Left ventricle myocardium inferior (tissue), 1 donor: ENCODE measurements around the gene KIRREL1. TPM values are rescaled to one million over a fixed set of nuclear protein-coding genes. Genes with fewer than 3 reads are reported as not detected.
A peak's percentile ranks its signal among the peaks of the same experiment; 100 is the strongest.

Experiments
- DNase-seq: peaks from one replicate; pipeline ENCODE4 v3.0.0-alpha.2; 2020
- H3K27ac ChIP-seq: fragments of 200-600 bp; replicated peaks from 2 replicates; pipeline ENCODE4 v1.8.0; 2021
- H3K27me3 ChIP-seq: fragments of 200-600 bp; 2 replicates; pipeline ENCODE4 v1.8.0; 2021; ENCODE audit warnings: low read depth
- H3K36me3 ChIP-seq: fragments of 200-600 bp; 2 replicates; pipeline ENCODE4 v1.8.0; 2021
- H3K4me1 ChIP-seq: fragments of 200-600 bp; 2 replicates; pipeline ENCODE4 v1.8.0; 2021
- H3K4me3 ChIP-seq: fragments of 200-600 bp; 2 replicates; pipeline ENCODE4 v1.8.0; 2021; ENCODE audit warnings: mild to moderate bottlenecking, moderate library complexity
- H3K9me3 ChIP-seq: fragments of 200-600 bp; replicated peaks from 2 replicates; pipeline ENCODE4 v1.8.0; 2021
- intact Hi-C: fragments of 100-400 bp; cut with micrococcal nuclease; formaldehyde crosslinking; loops from one replicate; pipeline ENCODE4 v1.11.0; 2022
- total RNA-seq: library from RNA; stranded (reverse); fragmentation: NEBNext Ultra II Directional; extraction: Animal tissue kit (Norgen Biotek cat#: 25700); gene quantifications from one replicate; pipeline ENCODE4 v1.2.1, GENCODE V29; 2021
- TF ChIP-seq, protein P1 (sequence below): fragments of 200-600 bp; IDR thresholded peaks from 2 replicates; pipeline ENCODE4 v1.8.0; 2021; ENCODE audit warnings: antibody characterized with exemption, mild to moderate bottlenecking, borderline replicate concordance
- donor health status: DM: no; HTN: yes; CAD: no; lungs with severe emphysema.

KIRREL1 gene
- total RNA-seq, 1 donor from 2014 or later = 7.3 TPM

DNA sequence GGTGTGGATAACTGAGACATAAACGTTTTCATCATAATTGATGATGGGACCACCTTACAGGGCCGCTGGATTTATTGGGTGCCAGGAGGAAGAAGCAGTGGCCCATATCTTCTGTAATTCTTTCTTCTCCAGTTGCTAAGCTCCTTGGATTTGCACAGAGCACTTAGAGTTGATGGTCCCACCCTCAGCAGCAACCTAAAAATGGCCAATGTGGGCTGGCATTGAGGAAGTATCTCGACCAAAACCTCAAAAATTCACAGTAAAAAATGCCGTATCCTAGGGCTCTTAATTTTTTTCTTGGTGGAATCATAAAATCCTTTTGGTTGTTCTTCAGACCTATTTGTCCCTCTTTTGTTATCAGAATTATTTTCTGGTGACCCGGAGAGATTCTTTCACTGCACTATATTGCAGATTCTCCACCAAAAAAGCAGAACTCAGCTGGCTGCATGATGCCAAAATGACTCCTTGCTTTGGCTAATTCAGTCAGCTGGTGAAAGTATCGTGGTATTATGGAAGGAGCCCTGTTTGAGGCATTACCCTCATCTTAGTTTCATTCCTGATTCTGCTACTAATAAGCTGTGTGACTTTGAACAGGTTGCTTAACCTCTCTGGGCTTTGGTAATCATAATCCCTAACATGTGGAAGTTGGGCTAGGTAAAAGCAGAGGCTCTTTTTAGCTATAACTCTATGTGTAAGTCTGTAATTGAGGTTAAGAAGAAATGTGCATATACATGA, 27.6 kb downstream of the KIRREL1 start:
- Histone ChIP-seq H3K4me3 (no peak overlapping the region), H3K27me3 (no peaks in the 10 kb centered on the region), H3K4me1 (peaks cover 99% of the 10 kb centered on the region), H3K27ac (peak overlapping the region; percentile 89), H3K9me3 (no peaks in the 10 kb centered on the region), H3K36me3 (no peaks in the 10 kb centered on the region)
- intact Hi-C loops = no loop called here
- no peak for DNase-seq
- TF ChIP-seq, protein P1, sequence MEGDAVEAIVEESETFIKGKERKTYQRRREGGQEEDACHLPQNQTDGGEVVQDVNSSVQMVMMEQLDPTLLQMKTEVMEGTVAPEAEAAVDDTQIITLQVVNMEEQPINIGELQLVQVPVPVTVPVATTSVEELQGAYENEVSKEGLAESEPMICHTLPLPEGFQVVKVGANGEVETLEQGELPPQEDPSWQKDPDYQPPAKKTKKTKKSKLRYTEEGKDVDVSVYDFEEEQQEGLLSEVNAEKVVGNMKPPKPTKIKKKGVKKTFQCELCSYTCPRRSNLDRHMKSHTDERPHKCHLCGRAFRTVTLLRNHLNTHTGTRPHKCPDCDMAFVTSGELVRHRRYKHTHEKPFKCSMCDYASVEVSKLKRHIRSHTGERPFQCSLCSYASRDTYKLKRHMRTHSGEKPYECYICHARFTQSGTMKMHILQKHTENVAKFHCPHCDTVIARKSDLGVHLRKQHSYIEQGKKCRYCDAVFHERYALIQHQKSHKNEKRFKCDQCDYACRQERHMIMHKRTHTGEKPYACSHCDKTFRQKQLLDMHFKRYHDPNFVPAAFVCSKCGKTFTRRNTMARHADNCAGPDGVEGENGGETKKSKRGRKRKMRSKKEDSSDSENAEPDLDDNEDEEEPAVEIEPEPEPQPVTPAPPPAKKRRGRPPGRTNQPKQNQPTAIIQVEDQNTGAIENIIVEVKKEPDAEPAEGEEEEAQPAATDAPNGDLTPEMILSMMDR = no peak

DNA sequence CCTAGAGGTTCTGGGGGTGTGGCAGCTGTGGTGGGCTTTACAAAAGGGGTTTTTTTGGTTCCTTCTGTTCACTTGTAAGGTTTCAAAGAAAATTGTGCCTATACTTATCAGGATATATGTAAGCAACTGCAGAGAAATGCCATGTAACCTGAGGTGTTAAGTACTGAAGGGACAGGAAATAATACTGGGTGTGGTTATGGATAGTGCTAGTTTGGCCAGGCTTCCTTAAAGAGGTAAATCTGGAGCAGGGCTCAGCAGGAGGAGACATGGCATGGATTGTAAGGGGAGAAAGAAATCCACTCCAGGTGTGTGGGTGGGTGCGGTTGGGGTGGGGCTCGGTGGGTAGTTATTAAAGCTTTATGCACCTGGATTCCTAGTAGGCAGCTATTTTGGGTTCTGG, 28.3 kb downstream of the KIRREL1 start:
- no peaks in the 10 kb centered on the region for H3K9me3 ChIP-seq
- DNase-seq = no peak
- peak overlapping the region; percentile 89 for H3K27ac ChIP-seq
- no peak overlapping the region for H3K4me3 ChIP-seq
- TF ChIP-seq, protein P1 = no peak
- no peaks in the 10 kb centered on the region for H3K27me3 ChIP-seq
- no peaks in the 10 kb centered on the region for H3K36me3 ChIP-seq
- H3K4me1 ChIP-seq = peaks cover 97% of the 10 kb centered on the region
- intact Hi-C loops = no loop called here

DNA sequence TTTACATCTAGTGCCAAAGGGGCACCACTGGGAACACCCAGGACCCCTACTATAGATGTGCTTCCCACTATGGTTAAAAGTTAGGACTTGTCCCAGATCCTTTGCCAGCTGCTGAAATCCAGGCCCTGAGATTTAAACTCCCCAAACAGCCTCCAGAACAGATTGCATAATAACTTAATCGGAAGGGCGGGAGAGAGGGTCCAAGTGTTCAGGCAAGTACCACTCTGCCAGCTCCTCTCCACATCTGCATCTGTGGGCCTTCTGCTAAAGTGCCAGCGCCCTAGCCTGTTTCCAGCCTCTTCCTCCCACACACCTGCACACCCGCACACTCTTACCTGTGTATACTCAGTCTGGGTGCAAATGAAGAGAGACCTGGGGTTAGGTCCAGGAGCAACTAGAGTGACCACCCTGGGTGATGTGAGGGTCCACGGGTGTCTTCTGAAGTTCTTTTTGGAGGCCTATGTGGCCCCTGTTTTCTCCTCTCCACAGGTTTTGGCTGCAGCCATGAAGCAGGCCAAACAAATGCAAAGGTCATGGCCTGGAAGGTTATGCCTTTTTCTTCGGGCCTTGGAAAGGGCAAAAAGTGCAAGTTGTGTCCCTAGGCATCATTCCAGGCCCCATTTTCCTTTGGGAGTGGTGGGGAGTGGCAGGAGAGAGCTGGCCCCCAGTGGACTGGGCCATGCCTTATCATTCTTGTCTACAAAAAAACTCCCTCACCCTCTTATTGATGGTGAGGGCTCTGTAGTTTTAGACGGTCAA, 29.3 kb downstream of the KIRREL1 start:
- peak overlapping the region; percentile 89 for H3K27ac ChIP-seq
- peaks cover 91% of the 10 kb centered on the region for H3K4me1 ChIP-seq
- TF ChIP-seq, protein P1 = no peak
- no peaks in the 10 kb centered on the region for H3K27me3 ChIP-seq
- no peaks in the 10 kb centered on the region for H3K9me3 ChIP-seq
- intact Hi-C loops = no loop called here
- no peak overlapping the region for H3K4me3 ChIP-seq
- H3K36me3 ChIP-seq = no peaks in the 10 kb centered on the region
- no peak for DNase-seq

DNA sequence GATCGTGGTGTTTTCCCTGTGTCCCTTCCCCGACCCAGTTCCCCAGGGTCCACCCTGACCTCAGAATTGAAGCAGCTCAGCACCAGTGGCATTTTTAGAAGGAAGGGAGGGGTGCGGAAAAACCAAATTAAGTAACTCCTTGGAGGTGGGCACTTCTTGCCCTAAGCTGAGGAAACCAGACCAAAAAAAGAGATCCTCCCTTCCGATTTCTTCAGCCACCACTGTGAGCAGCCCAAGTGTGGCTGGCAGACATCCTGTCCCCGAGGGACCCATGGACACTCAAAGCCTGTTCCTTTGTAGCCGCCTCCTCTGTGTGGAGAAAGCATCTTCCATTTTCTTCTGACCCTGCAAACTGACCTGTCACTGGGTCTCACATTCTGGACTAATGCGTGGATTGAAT, 31.3 kb downstream of the KIRREL1 start:
- Histone ChIP-seq H3K4me1 (peaks cover 71% of the 10 kb centered on the region), H3K9me3 (no peaks in the 10 kb centered on the region), H3K36me3 (no peaks in the 10 kb centered on the region), H3K27ac (peak overlapping the region; percentile 77), H3K27me3 (no peaks in the 10 kb centered on the region), H3K4me3 (no peak overlapping the region)
- no peak for DNase-seq
- TF ChIP-seq, protein P1 = no peak
- intact Hi-C loops = no loop called here

DNA sequence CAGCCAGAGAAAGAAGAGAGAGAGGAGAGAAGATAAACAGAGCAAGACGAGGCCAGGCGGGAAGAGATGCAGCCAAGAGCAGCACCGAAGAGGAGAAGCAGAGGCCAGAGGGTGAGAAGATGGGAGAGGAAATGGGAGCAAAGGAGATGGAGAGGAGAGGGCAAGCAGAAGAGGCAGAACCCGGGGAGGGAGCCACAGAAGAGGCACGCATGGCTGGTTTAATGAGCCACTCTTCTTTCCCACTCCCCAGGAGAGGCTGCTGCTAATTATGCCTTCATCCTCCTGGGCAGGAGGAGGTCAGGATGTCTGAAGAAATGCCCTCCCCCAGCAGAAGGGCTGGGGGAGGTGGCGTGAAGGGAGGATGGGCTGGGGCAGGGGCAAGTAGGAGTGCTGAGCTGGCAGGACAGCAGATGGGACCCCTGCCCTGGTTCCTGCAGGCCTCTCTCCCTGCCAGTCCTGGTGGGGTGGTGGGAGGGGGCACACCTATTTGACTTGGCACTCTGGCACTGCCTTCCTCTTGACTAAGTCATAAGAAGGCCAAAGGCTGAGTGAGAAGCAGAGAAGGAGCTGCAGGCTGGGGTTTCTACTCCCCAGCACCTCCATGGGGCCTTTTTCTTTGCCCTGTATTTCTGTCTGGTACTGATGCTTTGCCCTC, 32.3 kb downstream of the KIRREL1 start:
- no peak overlapping the region for H3K4me3 ChIP-seq

More for the DNA sequence above, 32.3 kb downstream of the KIRREL1 start:
- H3K27ac ChIP-seq = peak overlapping the region; percentile 77
- intact Hi-C loops = no loop called here
- no peak for DNase-seq
- H3K9me3 ChIP-seq = no peaks in the 10 kb centered on the region
- H3K4me1 ChIP-seq = peaks cover 61% of the 10 kb centered on the region
- no peaks in the 10 kb centered on the region for H3K27me3 ChIP-seq
- no peaks in the 10 kb centered on the region for H3K36me3 ChIP-seq
- TF ChIP-seq, protein P1 = no peak
